Endothelial cell of umbilical vein (primary cell): ENCODE data around the gene DEGS2. TPM values are rescaled to one million over a fixed set of nuclear protein-coding genes. Genes with fewer than 3 reads are reported as not detected.

Experiments used
- BruUV-seq: library from RNA; stranded (reverse); fragments of 400-500 nt; replicated peaks from 2 replicates; lab custom pipeline; 2021; lab: Mats Ljungman, UMichigan
- CTCF ChIA-PET: fragments of 300-600, 350-600 bp; sonication (Branson Sonifier 250); formaldehyde crosslinking; loops from one replicate; lab custom pipeline; 2021; ENCODE audit warnings: antibody characterized with exemption, inconsistent platforms; lab: Charles Lee
- POLR2A ChIA-PET: fragments of 300-600, 350-600 bp; sonication (Branson Sonifier 250); formaldehyde crosslinking; loops from one replicate; lab custom pipeline; 2021; ENCODE audit warnings: antibody characterized with exemption, inconsistent platforms; lab: Charles Lee
- DNase-seq: peaks from one replicate; pipeline ENCODE4 v3.0.0-alpha.2; 2011; ENCODE audit warnings: low read depth, low spot score
- FAIRE-seq: peaks from 2 replicates; lab custom pipeline; 2011; peaks lifted over from hg19 to GRCh38; lab: Jason Lieb, UNC
- H2AFZ ChIP-seq: 2 replicates; pipeline ENCODE4 v1.6.0; 2012; ENCODE audit warnings: low read depth, low read length, control low read depth, inconsistent platforms
- H3K27ac ChIP-seq: 2 replicates; pipeline ENCODE4 v1.5.1; 2011; ENCODE audit warnings: low read depth, mild to moderate bottlenecking, control low read depth, low read length, moderate library complexity; ENCODE audit not compliant: insufficient read depth
- H3K27me3 ChIP-seq, 2 experiments: 2 replicates each; pipeline versions ENCODE4 v1.6.0 to v1.6.1; 2011; ENCODE audit warnings: low read length in 2 of 2, mixed read lengths in 1 of 2; ENCODE audit not compliant: control insufficient read depth in 2 of 2, insufficient read depth in 2 of 2
- H3K36me3 ChIP-seq, 2 experiments: 2 replicates in 1 of 2; 3 replicates in 1 of 2; pipeline ENCODE4 v1.5.1; 2011; ENCODE audit warnings: low read length in 2 of 2, mild to moderate bottlenecking in 1 of 2, moderate library complexity in 1 of 2; ENCODE audit not compliant: control insufficient read depth in 2 of 2, insufficient read depth in 2 of 2; ENCODE audit errors: extremely low read depth in 1 of 2
- H3K4me1 ChIP-seq: 3 replicates; pipeline ENCODE4 v1.5.1; 2011; ENCODE audit warnings: mild to moderate bottlenecking, low read length; ENCODE audit not compliant: control insufficient read depth, insufficient read depth; ENCODE audit errors: extremely low read depth
- H3K4me2 ChIP-seq: 2 replicates; pipeline ENCODE4 v1.6.1; 2011; ENCODE audit warnings: low read length, control low read depth, mixed read lengths; ENCODE audit not compliant: insufficient read depth
- H3K4me3 ChIP-seq, 3 experiments: fragments of 200-600 bp in 1 of 3; sonication (generic), shearing (Covaris generic) in 1 of 3; replicated peaks in 1 of 3; 2 replicates each; pipeline ENCODE4 v1.5.1; 2011 to 2016; ENCODE audit warnings: control low read depth in 3 of 3, low read length in 3 of 3, mild to moderate bottlenecking in 2 of 3, inconsistent platforms in 1 of 3, low read depth in 1 of 3, moderate library complexity in 1 of 3; ENCODE audit not compliant: insufficient read depth in 1 of 3
- H3K79me2 ChIP-seq: 2 replicates; pipeline ENCODE4 v1.6.0; 2012; ENCODE audit warnings: low read length, inconsistent platforms; ENCODE audit not compliant: control insufficient read depth, insufficient read depth
- H3K9ac ChIP-seq: replicated peaks from 2 replicates; pipeline ENCODE3; 2011; ENCODE audit warnings: low read length, control low read depth; ENCODE audit not compliant: insufficient read depth; ENCODE audit errors: extremely low read depth
- H3K9me1 ChIP-seq: replicated peaks from 3 replicates; pipeline ENCODE4 v1.6.0; 2011; ENCODE audit warnings: mild to moderate bottlenecking, low read length; ENCODE audit not compliant: control insufficient read depth, insufficient read depth; ENCODE audit errors: extremely low read depth
- H3K9me3 ChIP-seq: replicated peaks from 2 replicates; pipeline ENCODE4 v1.5.1; 2012; ENCODE audit warnings: low read length, inconsistent platforms; ENCODE audit not compliant: control insufficient read depth, insufficient read depth
- H4K20me1 ChIP-seq: replicated peaks from 2 replicates; pipeline ENCODE3; 2011; ENCODE audit warnings: mild to moderate bottlenecking, low read length; ENCODE audit not compliant: control insufficient read depth, insufficient read depth; ENCODE audit errors: extremely low read depth
- CTCF ChIP-seq, 2 donors: IDR thresholded peaks; 1 replicate in 1 of 2; 2 replicates in 1 of 2; pipeline ENCODE4 v1.5.1; 2011; ENCODE audit warnings: low read length in 2 of 2, mild to moderate bottlenecking in 2 of 2, moderate library complexity in 2 of 2, control low read depth in 1 of 2, inconsistent platforms in 1 of 2, low read depth in 1 of 2; ENCODE audit not compliant: insufficient read depth in 1 of 2; ENCODE audit errors: extremely low read depth in 1 of 2
- EZH2 ChIP-seq: IDR thresholded peaks from 2 replicates; pipeline ENCODE4 v1.6.1; 2012; ENCODE audit warnings: borderline replicate concordance, low read depth, mild to moderate bottlenecking, moderate library complexity, low read length, inconsistent platforms; ENCODE audit not compliant: severe bottlenecking
- FOS ChIP-seq: IDR thresholded peaks from 2 replicates; pipeline ENCODE4 v1.6.1; 2011; ENCODE audit warnings: mild to moderate bottlenecking, low read length, moderate library complexity, borderline replicate concordance; ENCODE audit not compliant: insufficient read depth
- GATA2 ChIP-seq: IDR thresholded peaks from 2 replicates; pipeline ENCODE4 v1.7.0; 2011; ENCODE audit warnings: low read depth, mild to moderate bottlenecking, moderate library complexity, mixed read lengths, low read length; ENCODE audit not compliant: insufficient read length, insufficient read depth
- JUN ChIP-seq: IDR thresholded peaks from 2 replicates; pipeline ENCODE4 v1.6.1; 2011; ENCODE audit warnings: borderline replicate concordance, low read depth; ENCODE audit not compliant: insufficient read length, insufficient read depth
- MAX ChIP-seq: IDR thresholded peaks from 2 replicates; pipeline ENCODE4 v1.6.1; 2011; ENCODE audit not compliant: insufficient read depth, insufficient read length
- MYC ChIP-seq: IDR thresholded peaks from one replicate; pipeline ENCODE4 v1.6.1; 2011; ENCODE audit warnings: mild to moderate bottlenecking, low read depth, low read length
- POLR2A ChIP-seq: IDR thresholded peaks from 2 replicates; pipeline ENCODE4 v1.6.1; 2012; ENCODE audit warnings: low read depth, mild to moderate bottlenecking, control low read depth, low read length
- POLR2AphosphoS5 ChIP-seq: IDR thresholded peaks from 2 replicates; pipeline ENCODE4 v1.6.1; 2012; ENCODE audit warnings: low read depth, mild to moderate bottlenecking, control low read depth, low read length, moderate library complexity; ENCODE audit not compliant: insufficient read depth
- dilution Hi-C: fragments of 300-500 bp; cut with MboI; formaldehyde crosslinking; loops from one replicate; pipeline ENCODE4 v1.15.0; 2019; ENCODE audit warnings: low sequenced_read_pairs; ENCODE audit not compliant: extremely low pct_ligation_motif_present
- intact Hi-C: fragments of 100-400 bp; cut with micrococcal nuclease; formaldehyde crosslinking; loops from one replicate; pipeline ENCODE4 v1.10.0; 2022
- polyA plus RNA-seq, 4 experiments: library from polyadenylated mRNA; depleted of rRNA in 3 of 4; stranded (reverse) in 3 of 4; unstranded in 1 of 4; fragments of >200 nt; gene quantifications; 2 replicates each; pipeline versions ENCODE4 v1.2.1 to v1.2.3, GENCODE V29; 2011 to 2012; ENCODE audit warnings: missing spikeins in 1 of 4
- total RNA-seq: library from RNA; stranded (reverse); gene quantifications from 2 replicates; pipeline ENCODE4 v1.2.3, GENCODE V29; 2021

The DEGS2 gene
- total and polyA plus RNA-seq, 2 donors (not counting 3 experiments of a cell fraction or from before 2014, with no cell fraction given), result 0.06 TPM; not detected in 1

- no peak overlapping the region for H3K27ac ChIP-seq
- H3K9me3 ChIP-seq, result no peaks in the 10 kb centered on the region
- H3K36me3 ChIP-seq, result peaks cover 0 to 2% of the 10 kb centered on the region in 2 experiments
- no peak overlapping the region for H3K4me2 ChIP-seq
- TF ChIP-seq CTCF (IDR thresholded peaks at IDR 0.05; ENCODE audit: extremely low read depth in 1 of 2, insufficient read depth in 1 of 2, low read depth in 1 of 2, low read length in 2 of 2) (no peak), MYC (no peak), FOS (no peak), POLR2AphosphoS5 (no peak), EZH2 (no peak), JUN (no peak), MAX (no peak), GATA2 (no peak), POLR2A (no peak)
- no peaks in the 10 kb centered on the region for H3K27me3 ChIP-seq
- intact Hi-C loops, result no loop called here
- dilution Hi-C loops, result no loop called here
- no peak overlapping the region for H3K9ac ChIP-seq
- CTCF ChIA-PET, result interaction anchor here (0.9 to 7.6 kb wide), 3 partner anchors 10 to 28 kb away, joined by 3 to 44 read pairs (median 3); no protein-coding TSS in a partner anchor
- POLR2A ChIA-PET, result no interaction called here
- FAIRE-seq, result no peak
- no peak overlapping the region for H2AFZ ChIP-seq
- no TSS peak for BruUV-seq
- no peaks in the 10 kb centered on the region for H3K9me1 ChIP-seq
- no peaks in the 10 kb centered on the region for H4K20me1 ChIP-seq
- DNase-seq, result no peak
- H3K79me2 ChIP-seq, result no peaks in the 10 kb centered on the region
- no peak overlapping the region for H3K4me3 ChIP-seq
- no peaks in the 10 kb centered on the region for H3K4me1 ChIP-seq
These were observed 33.0 kb downstream of the DEGS2 start for GRCh38 chr14:100126401-100126800.
